ENCODE results near the gene MIB1.
A peak's percentile ranks its signal among the peaks of the same experiment; 100 is the strongest.

MIB1 gene

GRCh38 chr18:21815101-21815500 lies 74.5 kb downstream of the MIB1 start:
- Mint-ChIP-seq H3K36me3 (peaks cover 17 to 40% of the 10 kb centered on the region in 2 donors), H3K27ac (no peak overlapping the region), H3K4me1 (no peaks in the 10 kb centered on the region), H3K4me3 (no peak overlapping the region), H3K27me3 (no peaks in the 10 kb centered on the region), H3K9me3 (no peaks in the 10 kb centered on the region)
- DNase-seq (no peak), ATAC-seq (replicated peaks) (no peak)

GRCh38 chr18:21820033-21820810 lies 79.6 kb downstream of the MIB1 start:
- H3K27ac Mint-ChIP-seq: no peak overlapping the region
- H3K9me3 Mint-ChIP-seq: no peaks in the 10 kb centered on the region
- ATAC-seq (replicated peaks) (no peak), DNase-seq (no peak)
- H3K4me3 Mint-ChIP-seq: no peak overlapping the region
- no peaks in the 10 kb centered on the region for H3K27me3 Mint-ChIP-seq
- H3K4me1 Mint-ChIP-seq: no peaks in the 10 kb centered on the region
- H3K36me3 Mint-ChIP-seq: peaks cover 24 to 28% of the 10 kb centered on the region in 2 donors

- ATAC-seq (replicated peaks): no peak
- no peak overlapping the region for H3K4me3 Mint-ChIP-seq
- no peak overlapping the region for H3K27ac Mint-ChIP-seq
- peaks cover 24 to 28% of the 10 kb centered on the region in 2 donors for H3K36me3 Mint-ChIP-seq
- DNase-seq: no peak
- no peaks in the 10 kb centered on the region for H3K27me3 Mint-ChIP-seq
- no peaks in the 10 kb centered on the region for H3K9me3 Mint-ChIP-seq
- no peaks in the 10 kb centered on the region for H3K4me1 Mint-ChIP-seq
Observed at GRCh38 chr18:21820811-21821143, 80.2 kb downstream of the MIB1 start.

GRCh38 chr18:21823848-21824247 lies 83.3 kb downstream of the MIB1 start:
- H3K27ac Mint-ChIP-seq: no peak overlapping the region
- H3K4me3 Mint-ChIP-seq: no peak overlapping the region
- peaks cover 15 to 16% of the 10 kb centered on the region in 2 donors for H3K36me3 Mint-ChIP-seq
- H3K9me3 Mint-ChIP-seq: no peaks in the 10 kb centered on the region
- no peaks in the 10 kb centered on the region for H3K27me3 Mint-ChIP-seq
- DNase-seq: no peak
- H3K4me1 Mint-ChIP-seq: no peaks in the 10 kb centered on the region
- no peak for ATAC-seq (replicated peaks)

GRCh38 chr18:21826196-21826595 lies 85.6 kb downstream of the MIB1 start:
- DNase-seq (no peak), ATAC-seq (replicated peaks) (no peak)
- Mint-ChIP-seq H3K36me3 (peaks cover 9 to 10% of the 10 kb centered on the region in 2 donors), H3K4me3 (no peak overlapping the region), H3K27ac (no peak overlapping the region), H3K4me1 (no peaks in the 10 kb centered on the region), H3K27me3 (no peaks in the 10 kb centered on the region), H3K9me3 (no peaks in the 10 kb centered on the region)

GRCh38 chr18:21826641-21827302 lies 86.2 kb downstream of the MIB1 start:
- Mint-ChIP-seq H3K4me1 (no peaks in the 10 kb centered on the region), H3K27me3 (no peaks in the 10 kb centered on the region), H3K4me3 (no peak overlapping the region), H3K9me3 (no peaks in the 10 kb centered on the region), H3K36me3 (peaks cover 5 to 7% of the 10 kb centered on the region in 2 donors), H3K27ac (no peak overlapping the region)
- DNase-seq (no peak), ATAC-seq (replicated peaks) (no peak)

- ATAC-seq (replicated peaks): no peak
- no peak overlapping the region for H3K27ac Mint-ChIP-seq
Observed at GRCh38 chr18:21830532-21830931, 89.9 kb downstream of the MIB1 start.

GRCh38 chr18:21831413-21831831 lies 90.8 kb downstream of the MIB1 start:
- H3K9me3 Mint-ChIP-seq: peaks cover 0 to 1% of the 10 kb centered on the region in 2 donors
- H3K36me3 Mint-ChIP-seq: peaks cover 8 to 19% of the 10 kb centered on the region in 2 donors
- H3K27me3 Mint-ChIP-seq: no peaks in the 10 kb centered on the region
- H3K4me3 Mint-ChIP-seq: no peak overlapping the region
- no peaks in the 10 kb centered on the region for H3K4me1 Mint-ChIP-seq
- ATAC-seq (replicated peaks) (no peak), DNase-seq (no peak)
- no peak overlapping the region for H3K27ac Mint-ChIP-seq

More at GRCh38 chr18:21830532-21830931, 89.9 kb downstream of the MIB1 start:
- peaks cover 0 to 1% of the 10 kb centered on the region in 2 donors for H3K9me3 Mint-ChIP-seq
- H3K36me3 Mint-ChIP-seq: peaks cover 10 to 19% of the 10 kb centered on the region in 2 donors
- no peaks in the 10 kb centered on the region for H3K4me1 Mint-ChIP-seq
- no peak for DNase-seq
- H3K4me3 Mint-ChIP-seq: no peak overlapping the region
- no peaks in the 10 kb centered on the region for H3K27me3 Mint-ChIP-seq

- no peaks in the 10 kb centered on the region for H3K4me1 Mint-ChIP-seq
- no peak for ATAC-seq (replicated peaks)
- no peaks in the 10 kb centered on the region for H3K27me3 Mint-ChIP-seq
- no peak overlapping the region for H3K4me3 Mint-ChIP-seq
- DNase-seq: no peak
- peaks cover 13 to 20% of the 10 kb centered on the region in 2 donors for H3K36me3 Mint-ChIP-seq
- H3K9me3 Mint-ChIP-seq: peaks cover 0 to 1% of the 10 kb centered on the region in 2 donors
- H3K27ac Mint-ChIP-seq: no peak overlapping the region
Observed at GRCh38 chr18:21833604-21834298, 93.2 kb downstream of the MIB1 start.

- H3K9me3 Mint-ChIP-seq: peaks cover 0 to 1% of the 10 kb centered on the region in 2 donors
- no peak overlapping the region for H3K4me3 Mint-ChIP-seq
- ATAC-seq (replicated peaks) (no peak), DNase-seq (no peak)
- H3K4me1 Mint-ChIP-seq: no peaks in the 10 kb centered on the region
- H3K27me3 Mint-ChIP-seq: no peaks in the 10 kb centered on the region
- H3K36me3 Mint-ChIP-seq: peaks cover 13 to 23% of the 10 kb centered on the region in 2 donors
- no peak overlapping the region for H3K27ac Mint-ChIP-seq
Observed at GRCh38 chr18:21834299-21834660, 93.7 kb downstream of the MIB1 start.

GRCh38 chr18:21841570-21841969 lies 101.0 kb downstream of the MIB1 start:
- H3K4me1 Mint-ChIP-seq: no peaks in the 10 kb centered on the region
- peaks cover 31 to 35% of the 10 kb centered on the region in 2 donors for H3K36me3 Mint-ChIP-seq
- ATAC-seq (replicated peaks) (no peak), DNase-seq (no peak)
- H3K27ac Mint-ChIP-seq: no peak overlapping the region
- H3K4me3 Mint-ChIP-seq: no peak overlapping the region
- H3K9me3 Mint-ChIP-seq: no peaks in the 10 kb centered on the region
- H3K27me3 Mint-ChIP-seq: no peaks in the 10 kb centered on the region

GRCh38 chr18:21843341-21843740 lies 102.7 kb downstream of the MIB1 start:
- no peaks in the 10 kb centered on the region for H3K9me3 Mint-ChIP-seq
- H3K4me3 Mint-ChIP-seq: no peak overlapping the region
- peaks cover 37 to 41% of the 10 kb centered on the region in 2 donors for H3K36me3 Mint-ChIP-seq

GRCh38 chr18:21851327-21851961 lies 110.9 kb downstream of the MIB1 start:
- Mint-ChIP-seq H3K9me3 (no peaks in the 10 kb centered on the region), H3K27me3 (no peaks in the 10 kb centered on the region), H3K27ac (no peak overlapping the region), H3K4me3 (no peak overlapping the region), H3K36me3 (peaks cover 10 to 24% of the 10 kb centered on the region in 2 donors), H3K4me1 (peaks cover 7 to 12% of the 10 kb centered on the region in 2 donors)
- DNase-seq (no peak), ATAC-seq (replicated peaks) (no peak)

More at GRCh38 chr18:21843341-21843740, 102.7 kb downstream of the MIB1 start:
- DNase-seq: no peak
- H3K27me3 Mint-ChIP-seq: no peaks in the 10 kb centered on the region
- no peak overlapping the region for H3K27ac Mint-ChIP-seq
- no peak for ATAC-seq (replicated peaks)
- no peaks in the 10 kb centered on the region for H3K4me1 Mint-ChIP-seq

GRCh38 chr18:21853016-21853415 lies 112.4 kb downstream of the MIB1 start:
- DNase-seq (no peak), ATAC-seq (replicated peaks) (peak; percentile 81 to 83)

More at GRCh38 chr18:21853016-21853415, 112.4 kb downstream of the MIB1 start:
- no peak overlapping the region for H3K4me3 Mint-ChIP-seq
- H3K27ac Mint-ChIP-seq: no peak overlapping the region
- no peaks in the 10 kb centered on the region for H3K9me3 Mint-ChIP-seq
- H3K27me3 Mint-ChIP-seq: no peaks in the 10 kb centered on the region
- peaks cover 7 to 19% of the 10 kb centered on the region in 2 donors for H3K4me1 Mint-ChIP-seq
- H3K36me3 Mint-ChIP-seq: peaks cover 13 to 24% of the 10 kb centered on the region in 2 donors

All from stimulated activated naive B cell treated with anti-CD40 and anti-IgM and Interleukin-4, amounts not matched to agents 10 μg/mL and 1 μg/mL and 100 μg/mL, for 72 hours (primary cell).